ENCODE data around the gene GRIK4.

Gene GRIK4

DNA sequence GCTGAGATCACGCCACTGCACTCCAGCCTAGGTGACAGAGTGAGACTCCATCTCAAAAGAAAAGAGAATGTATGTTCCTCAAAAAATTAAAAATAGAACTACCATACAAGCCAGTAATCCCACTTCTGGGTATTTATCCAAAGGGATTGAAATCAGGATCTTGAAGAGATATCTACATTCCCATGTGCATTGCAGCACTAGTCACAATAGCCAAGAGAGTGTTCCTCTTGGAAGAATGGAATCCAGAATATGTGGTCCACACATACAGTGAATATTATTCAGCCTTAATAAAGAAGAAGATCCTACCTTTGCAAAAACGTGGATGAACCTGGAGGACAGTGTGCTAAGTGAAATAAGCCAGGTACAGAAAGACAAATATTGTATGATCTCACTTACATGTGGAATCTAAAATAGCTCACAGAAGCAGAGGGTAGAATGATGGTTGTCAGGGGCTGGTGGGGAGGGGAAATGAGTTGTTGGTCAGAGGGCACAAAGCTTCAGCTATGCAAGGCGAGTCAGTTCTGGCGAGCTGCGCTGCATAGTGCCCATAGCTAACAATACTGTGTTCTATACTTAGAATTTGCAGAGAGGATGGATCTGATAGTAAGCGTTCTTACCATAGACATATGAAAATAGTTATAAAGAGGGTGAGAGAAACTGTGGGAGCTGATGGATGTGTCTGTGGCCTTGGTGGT is 32.1 kb downstream of the GRIK4 start:
- H3K27me3 ChIP-seq (ENCODE audit: insufficient read depth, low read length, poor library complexity, severe bottlenecking), result no peaks in the 10 kb centered on the region
- H4K20me1 ChIP-seq (ENCODE audit: insufficient read depth, low read length, poor library complexity, severe bottlenecking), result no peaks in the 10 kb centered on the region
- no peaks in the 10 kb centered on the region for H3K9me3 ChIP-seq (ENCODE audit: insufficient read depth, low read depth, low read length)
- H3K9ac ChIP-seq (ENCODE audit: low read depth, low read length, poor library complexity, severe bottlenecking), result no peak overlapping the region
- H3F3A ChIP-seq (ENCODE audit: low read depth), result no peaks in the 10 kb centered on the region
- H3K79me2 ChIP-seq (ENCODE audit: insufficient read depth, low read length), result no peaks in the 10 kb centered on the region
- no peak for TF ChIP-seq EZH2phosphoT487 (IDR thresholded peaks at IDR 0.05; ENCODE audit: borderline replicate concordance)
- TF ChIP-seq, protein P1, sequence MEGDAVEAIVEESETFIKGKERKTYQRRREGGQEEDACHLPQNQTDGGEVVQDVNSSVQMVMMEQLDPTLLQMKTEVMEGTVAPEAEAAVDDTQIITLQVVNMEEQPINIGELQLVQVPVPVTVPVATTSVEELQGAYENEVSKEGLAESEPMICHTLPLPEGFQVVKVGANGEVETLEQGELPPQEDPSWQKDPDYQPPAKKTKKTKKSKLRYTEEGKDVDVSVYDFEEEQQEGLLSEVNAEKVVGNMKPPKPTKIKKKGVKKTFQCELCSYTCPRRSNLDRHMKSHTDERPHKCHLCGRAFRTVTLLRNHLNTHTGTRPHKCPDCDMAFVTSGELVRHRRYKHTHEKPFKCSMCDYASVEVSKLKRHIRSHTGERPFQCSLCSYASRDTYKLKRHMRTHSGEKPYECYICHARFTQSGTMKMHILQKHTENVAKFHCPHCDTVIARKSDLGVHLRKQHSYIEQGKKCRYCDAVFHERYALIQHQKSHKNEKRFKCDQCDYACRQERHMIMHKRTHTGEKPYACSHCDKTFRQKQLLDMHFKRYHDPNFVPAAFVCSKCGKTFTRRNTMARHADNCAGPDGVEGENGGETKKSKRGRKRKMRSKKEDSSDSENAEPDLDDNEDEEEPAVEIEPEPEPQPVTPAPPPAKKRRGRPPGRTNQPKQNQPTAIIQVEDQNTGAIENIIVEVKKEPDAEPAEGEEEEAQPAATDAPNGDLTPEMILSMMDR (conservative IDR thresholded peaks at IDR 0.05; ENCODE audit: low read length), result no peak
- H3K36me3 ChIP-seq (ENCODE audit: insufficient read depth, low read length), result no peaks in the 10 kb centered on the region
- H3K9me2 ChIP-seq (replicated peaks; ENCODE audit: low read depth, low read length), result no peaks in the 10 kb centered on the region
- H3K4me3 ChIP-seq (ENCODE audit: low read length, poor library complexity, severe bottlenecking), result no peak overlapping the region
- no peak overlapping the region for H3K4me2 ChIP-seq (ENCODE audit: low read depth, low read length, poor library complexity, severe bottlenecking)
- no peaks in the 10 kb centered on the region for H3K4me1 ChIP-seq (ENCODE audit: insufficient read depth, low read length, poor library complexity, severe bottlenecking)
- no peak overlapping the region for H2AFZ ChIP-seq (ENCODE audit: low read length)

DNA sequence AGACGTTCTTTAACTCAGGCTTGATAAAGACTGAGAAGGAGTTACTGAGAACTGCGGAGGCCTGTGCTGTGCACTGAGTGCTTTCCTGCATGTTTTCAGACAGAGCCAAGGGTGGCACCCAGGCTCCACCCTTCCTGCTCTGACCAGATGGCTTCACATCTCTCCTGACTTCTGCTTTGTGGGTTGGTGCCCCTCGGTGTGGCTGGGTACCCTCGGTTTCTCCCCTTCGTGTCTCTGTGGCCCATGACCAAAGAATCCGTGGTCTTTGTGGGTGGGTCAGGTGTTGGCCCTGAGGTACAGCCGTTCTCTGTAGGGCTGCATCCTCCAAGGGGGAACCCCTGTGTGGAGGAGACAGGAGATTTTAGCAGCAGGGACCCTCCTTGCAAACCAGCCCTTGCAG is 34.3 kb downstream of the GRIK4 start:
- Histone ChIP-seq H4K20me1 (ENCODE audit: insufficient read depth, low read length, poor library complexity, severe bottlenecking) (no peaks in the 10 kb centered on the region), H3K9ac (ENCODE audit: low read depth, low read length, poor library complexity, severe bottlenecking) (no peak overlapping the region), H3K36me3 (ENCODE audit: insufficient read depth, low read length) (no peaks in the 10 kb centered on the region), H3K4me3 (ENCODE audit: low read length, poor library complexity, severe bottlenecking) (no peak overlapping the region), H3K9me3 (ENCODE audit: insufficient read depth, low read depth, low read length) (no peaks in the 10 kb centered on the region), H3K4me2 (ENCODE audit: low read depth, low read length, poor library complexity, severe bottlenecking) (no peak overlapping the region), H2AFZ (ENCODE audit: low read length) (no peak overlapping the region), H3F3A (ENCODE audit: low read depth) (no peaks in the 10 kb centered on the region), H3K79me2 (ENCODE audit: insufficient read depth, low read length) (no peaks in the 10 kb centered on the region), H3K4me1 (ENCODE audit: insufficient read depth, low read length, poor library complexity, severe bottlenecking) (no peaks in the 10 kb centered on the region), H3K9me2 (replicated peaks; ENCODE audit: low read depth, low read length) (no peaks in the 10 kb centered on the region), H3K27me3 (ENCODE audit: insufficient read depth, low read length, poor library complexity, severe bottlenecking) (no peaks in the 10 kb centered on the region)
- TF ChIP-seq EZH2phosphoT487 (IDR thresholded peaks at IDR 0.05; ENCODE audit: borderline replicate concordance), result no peak
- TF ChIP-seq, protein P1 (conservative IDR thresholded peaks at IDR 0.05; ENCODE audit: low read length), result no peak

DNA sequence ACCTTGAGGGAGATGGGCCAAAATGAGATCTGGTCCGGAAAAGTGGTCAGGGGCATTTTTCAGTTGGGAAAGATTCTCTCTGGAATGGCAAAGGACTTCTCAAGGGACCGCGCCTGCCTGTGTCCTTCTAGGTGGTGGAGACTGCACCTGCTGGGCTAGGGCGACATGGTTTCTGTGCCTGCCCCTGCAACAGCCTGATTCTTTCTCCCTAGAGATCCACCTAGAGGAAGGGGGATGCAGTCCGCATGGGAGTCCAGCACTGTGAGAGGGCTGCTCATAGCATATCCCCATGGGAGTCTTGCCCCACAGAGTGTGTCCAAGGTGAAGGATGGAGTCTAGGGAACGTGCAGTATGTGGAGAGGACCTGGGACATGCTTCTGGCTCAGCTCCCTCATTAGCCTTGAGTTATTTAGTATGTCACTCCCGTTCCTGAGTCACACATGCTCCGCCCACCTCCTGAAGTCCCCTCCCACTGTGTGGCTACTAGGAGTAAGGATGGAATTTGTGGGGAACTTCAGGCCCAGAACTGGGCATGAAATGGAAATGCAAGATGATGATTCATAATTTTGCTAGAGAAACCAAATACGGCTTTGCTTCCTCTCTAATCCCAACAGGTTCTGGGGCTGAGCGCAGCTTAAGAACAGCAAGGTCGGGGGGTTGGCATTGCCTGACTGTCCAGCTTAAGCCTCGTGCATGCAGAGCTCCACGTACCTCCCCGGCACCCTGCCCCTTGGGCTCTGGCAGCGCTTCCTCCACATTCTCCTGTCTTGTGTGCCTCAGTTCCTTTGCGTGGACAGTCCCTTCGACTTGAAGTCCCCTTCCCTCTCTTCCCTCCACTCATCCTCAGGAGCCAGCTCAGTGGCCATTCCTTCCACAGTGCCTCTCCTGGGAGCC is 35.0 kb downstream of the GRIK4 start:
- H3K79me2 ChIP-seq (ENCODE audit: insufficient read depth, low read length), result no peaks in the 10 kb centered on the region
- H3K27me3 ChIP-seq (ENCODE audit: insufficient read depth, low read length, poor library complexity, severe bottlenecking), result no peaks in the 10 kb centered on the region
- no peaks in the 10 kb centered on the region for H3F3A ChIP-seq (ENCODE audit: low read depth)
- H3K9me2 ChIP-seq (replicated peaks; ENCODE audit: low read depth, low read length), result no peaks in the 10 kb centered on the region
- H3K4me3 ChIP-seq (ENCODE audit: low read length, poor library complexity, severe bottlenecking), result no peak overlapping the region
- H3K9ac ChIP-seq (ENCODE audit: low read depth, low read length, poor library complexity, severe bottlenecking), result no peak overlapping the region
- no peaks in the 10 kb centered on the region for H3K36me3 ChIP-seq (ENCODE audit: insufficient read depth, low read length)
- H3K9me3 ChIP-seq (ENCODE audit: insufficient read depth, low read depth, low read length), result no peaks in the 10 kb centered on the region
- TF ChIP-seq, protein P1 (conservative IDR thresholded peaks at IDR 0.05; ENCODE audit: low read length), result no peak
- TF ChIP-seq EZH2phosphoT487 (IDR thresholded peaks at IDR 0.05; ENCODE audit: borderline replicate concordance), result no peak
- H3K4me2 ChIP-seq (ENCODE audit: low read depth, low read length, poor library complexity, severe bottlenecking), result no peak overlapping the region
- no peaks in the 10 kb centered on the region for H3K4me1 ChIP-seq (ENCODE audit: insufficient read depth, low read length, poor library complexity, severe bottlenecking)
- no peak overlapping the region for H2AFZ ChIP-seq (ENCODE audit: low read length)
- no peaks in the 10 kb centered on the region for H4K20me1 ChIP-seq (ENCODE audit: insufficient read depth, low read length, poor library complexity, severe bottlenecking)
